Panc1 (cell line): ENCODE data around the gene OAS1. TPM values are rescaled to one million over a fixed set of nuclear protein-coding genes. Genes with fewer than 3 reads are reported as not detected.

Source experiments
- ATAC-seq: fragments of 200-7000 bp; cut with Tn5 transposase; 2 replicates; pipeline ENCODE4 v1.9.1; 2020; ENCODE audit warnings: mild to moderate bottlenecking, moderate library complexity
- BruUV-seq: library from RNA; stranded (reverse); fragments of 400-500 nt; replicated peaks from 2 replicates; lab custom pipeline; 2021; lab: Mats Ljungman, UMichigan
- CTCF ChIA-PET: fragments of 300-600 bp; sonication (Branson Sonifier 250); formaldehyde crosslinking; loops from one replicate; lab custom pipeline; 2022; ENCODE audit warnings: antibody characterized with exemption; lab: Charles Lee
- POLR2A ChIA-PET: fragments of 300-600 bp; sonication (Branson Sonifier 250); formaldehyde crosslinking; loops from one replicate; lab custom pipeline; 2022; ENCODE audit warnings: antibody characterized with exemption; lab: Charles Lee
- DNase-seq: peaks from one replicate; pipeline ENCODE4 v3.0.0-alpha.2; 2010; ENCODE audit warnings: low read depth, low spot score
- H3K27ac ChIP-seq: 2 replicates; pipeline ENCODE4 v1.5.1; 2011; ENCODE audit warnings: mild to moderate bottlenecking, low read length, inconsistent platforms
- H3K27me3 ChIP-seq: fragments of 200-500 bp; sonication (Bioruptor generic); 2 replicates; pipeline ENCODE4 v1.6.0; 2014; ENCODE audit warnings: low read length, inconsistent platforms; ENCODE audit not compliant: control insufficient read depth, insufficient read depth
- H3K36me3 ChIP-seq: fragments of 200-500 bp; sonication (Bioruptor generic); 2 replicates; pipeline ENCODE4 v1.5.1; 2014; ENCODE audit warnings: inconsistent platforms, mild to moderate bottlenecking, low read length, moderate library complexity; ENCODE audit not compliant: control insufficient read depth, insufficient read depth
- H3K4me1 ChIP-seq: 2 replicates; pipeline ENCODE4 v1.5.1; 2011; ENCODE audit warnings: inconsistent platforms, mild to moderate bottlenecking, low read length, moderate library complexity; ENCODE audit not compliant: control insufficient read depth, insufficient read depth
- H3K4me3 ChIP-seq, 2 experiments: 2 replicates each; pipeline ENCODE4 v1.5.1; 2011 to 2012; ENCODE audit warnings: low read depth in 2 of 2, low read length in 2 of 2, mild to moderate bottlenecking in 2 of 2, inconsistent platforms in 1 of 2, moderate library complexity in 1 of 2
- H3K9me3 ChIP-seq: fragments of 200-500 bp; sonication (Bioruptor generic); 2 replicates; pipeline ENCODE4 v1.5.1; 2014; ENCODE audit warnings: low read depth, mild to moderate bottlenecking, inconsistent platforms, low read length, moderate library complexity; ENCODE audit not compliant: control insufficient read depth, insufficient read depth
- POLR2AphosphoS5 ChIP-seq: IDR thresholded peaks from 2 replicates; pipeline ENCODE4 v1.6.1; 2012; ENCODE audit warnings: mild to moderate bottlenecking, low read depth, low read length, moderate library complexity
- SIN3A ChIP-seq: IDR thresholded peaks from 2 replicates; pipeline ENCODE4 v1.6.1; 2012; ENCODE audit warnings: low read depth, mild to moderate bottlenecking, low read length, moderate library complexity, borderline replicate concordance; ENCODE audit not compliant: insufficient read depth
- TCF7L2 ChIP-seq: IDR thresholded peaks from 2 replicates; pipeline ENCODE4 v1.6.1; 2011; ENCODE audit warnings: mild to moderate bottlenecking, low read depth, low read length, inconsistent platforms
- in situ Hi-C: cut with HindIII; loops from 2 replicates; pipeline ENCODE4 v1.10.0; 2016; ENCODE audit warnings: low sequenced_read_pairs, low pct_unique_long_range_greater_than_20kb
- intact Hi-C: fragments of 100-400 bp; cut with micrococcal nuclease; formaldehyde crosslinking; loops from one replicate; pipeline ENCODE4 v1.10.0; 2022; ENCODE audit not compliant: unreplicated experiment
- total RNA-seq: library from RNA; stranded (reverse); gene quantifications from one replicate; pipeline ENCODE4 v1.2.1, GENCODE V29; 2021; ENCODE audit not compliant: unreplicated experiment
- TF ChIP-seq, protein P1 (sequence below): fragments of 450-650 bp; IDR thresholded peaks from 2 replicates; pipeline ENCODE4 v1.5.1; 2017; ENCODE audit warnings: mild to moderate bottlenecking
- TF ChIP-seq, protein P2 (sequence below), 2 experiments: IDR thresholded peaks; 2 replicates each; pipeline ENCODE4 v1.6.1; 2011 to 2012; ENCODE audit warnings: low read depth in 2 of 2, control low read depth in 1 of 2, low read length in 1 of 2, mild to moderate bottlenecking in 1 of 2, moderate library complexity in 1 of 2; ENCODE audit not compliant: insufficient read depth in 1 of 2

The OAS1 gene
- total RNA-seq, 1 experiment from 2014 or later: 4.5 TPM

DNA sequence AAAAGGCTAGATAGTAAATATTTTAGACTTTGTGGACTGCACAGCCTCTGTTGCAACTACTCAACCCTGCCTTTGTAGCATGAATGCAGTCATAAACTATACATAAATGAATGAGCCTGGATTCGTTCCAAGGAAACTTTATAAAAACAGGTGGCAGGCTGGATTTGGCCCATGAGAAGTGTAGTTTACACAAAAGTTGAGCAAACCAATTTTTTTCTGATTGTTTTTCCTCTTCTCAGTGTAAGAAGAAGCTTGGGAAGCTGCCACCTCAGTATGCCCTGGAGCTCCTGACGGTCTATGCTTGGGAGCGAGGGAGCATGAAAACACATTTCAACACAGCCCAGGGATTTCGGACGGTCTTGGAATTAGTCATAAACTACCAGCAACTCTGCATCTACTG lies 9.5 kb downstream of the OAS1 start:
- no peaks in the 10 kb centered on the region for H3K36me3 ChIP-seq
- intact Hi-C loops: no loop called here
- ChIA-PET POLR2A (no interaction called here), CTCF (no interaction called here)
- no TSS peak for BruUV-seq
- ATAC-seq (no peak), DNase-seq (no peak)
- in situ Hi-C loops: no loop called here
- H3K4me3 ChIP-seq: no peak overlapping the region
- peaks cover 13% of the 10 kb centered on the region; the same call in 1 of the 2 replicates for H3K9me3 ChIP-seq
- peaks cover 8% of the 10 kb centered on the region for H3K27me3 ChIP-seq
- TF ChIP-seq, protein P1, sequence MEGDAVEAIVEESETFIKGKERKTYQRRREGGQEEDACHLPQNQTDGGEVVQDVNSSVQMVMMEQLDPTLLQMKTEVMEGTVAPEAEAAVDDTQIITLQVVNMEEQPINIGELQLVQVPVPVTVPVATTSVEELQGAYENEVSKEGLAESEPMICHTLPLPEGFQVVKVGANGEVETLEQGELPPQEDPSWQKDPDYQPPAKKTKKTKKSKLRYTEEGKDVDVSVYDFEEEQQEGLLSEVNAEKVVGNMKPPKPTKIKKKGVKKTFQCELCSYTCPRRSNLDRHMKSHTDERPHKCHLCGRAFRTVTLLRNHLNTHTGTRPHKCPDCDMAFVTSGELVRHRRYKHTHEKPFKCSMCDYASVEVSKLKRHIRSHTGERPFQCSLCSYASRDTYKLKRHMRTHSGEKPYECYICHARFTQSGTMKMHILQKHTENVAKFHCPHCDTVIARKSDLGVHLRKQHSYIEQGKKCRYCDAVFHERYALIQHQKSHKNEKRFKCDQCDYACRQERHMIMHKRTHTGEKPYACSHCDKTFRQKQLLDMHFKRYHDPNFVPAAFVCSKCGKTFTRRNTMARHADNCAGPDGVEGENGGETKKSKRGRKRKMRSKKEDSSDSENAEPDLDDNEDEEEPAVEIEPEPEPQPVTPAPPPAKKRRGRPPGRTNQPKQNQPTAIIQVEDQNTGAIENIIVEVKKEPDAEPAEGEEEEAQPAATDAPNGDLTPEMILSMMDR: no peak
- no peak for TF ChIP-seq POLR2AphosphoS5
- TF ChIP-seq TCF7L2: no peak
- no peak overlapping the region for H3K27ac ChIP-seq
- no peaks in the 10 kb centered on the region; the same call in 1 of the 2 replicates for H3K4me1 ChIP-seq

DNA sequence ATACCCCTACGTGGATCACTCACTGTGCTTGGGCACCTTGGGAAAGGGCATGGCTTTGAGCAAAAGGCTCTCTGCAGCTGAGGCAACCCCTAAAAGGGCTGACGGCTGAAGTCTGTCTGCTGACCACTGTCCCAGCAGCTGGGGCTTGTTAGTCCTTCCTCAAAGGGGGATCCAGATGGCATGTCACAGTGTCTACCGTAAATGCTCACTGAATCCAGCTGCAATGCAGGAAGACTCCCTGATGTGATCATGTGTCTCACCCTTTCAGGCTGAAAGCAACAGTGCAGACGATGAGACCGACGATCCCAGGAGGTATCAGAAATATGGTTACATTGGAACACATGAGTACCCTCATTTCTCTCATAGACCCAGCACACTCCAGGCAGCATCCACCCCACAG lies 12.4 kb downstream of the OAS1 start:
- H3K4me3 ChIP-seq: no peak overlapping the region
- peaks cover 12% of the 10 kb centered on the region for H3K27me3 ChIP-seq
- no peaks in the 10 kb centered on the region; the same call in 1 of the 2 replicates for H3K4me1 ChIP-seq
- ChIA-PET CTCF (no interaction called here), POLR2A (interaction anchor here (0.5 kb wide), 1 partner anchor 13 kb away, joined by 4 read pairs; no protein-coding TSS in a partner anchor)
- no peaks in the 10 kb centered on the region for H3K36me3 ChIP-seq
- DNase-seq: no peak
- no peak overlapping the region for H3K27ac ChIP-seq
- H3K9me3 ChIP-seq: no peaks in the 10 kb centered on the region
- TF ChIP-seq, protein P1: no peak
- TF ChIP-seq SIN3A (no peak), TCF7L2 (no peak), POLR2AphosphoS5 (no peak)
- TF ChIP-seq, protein P2, sequence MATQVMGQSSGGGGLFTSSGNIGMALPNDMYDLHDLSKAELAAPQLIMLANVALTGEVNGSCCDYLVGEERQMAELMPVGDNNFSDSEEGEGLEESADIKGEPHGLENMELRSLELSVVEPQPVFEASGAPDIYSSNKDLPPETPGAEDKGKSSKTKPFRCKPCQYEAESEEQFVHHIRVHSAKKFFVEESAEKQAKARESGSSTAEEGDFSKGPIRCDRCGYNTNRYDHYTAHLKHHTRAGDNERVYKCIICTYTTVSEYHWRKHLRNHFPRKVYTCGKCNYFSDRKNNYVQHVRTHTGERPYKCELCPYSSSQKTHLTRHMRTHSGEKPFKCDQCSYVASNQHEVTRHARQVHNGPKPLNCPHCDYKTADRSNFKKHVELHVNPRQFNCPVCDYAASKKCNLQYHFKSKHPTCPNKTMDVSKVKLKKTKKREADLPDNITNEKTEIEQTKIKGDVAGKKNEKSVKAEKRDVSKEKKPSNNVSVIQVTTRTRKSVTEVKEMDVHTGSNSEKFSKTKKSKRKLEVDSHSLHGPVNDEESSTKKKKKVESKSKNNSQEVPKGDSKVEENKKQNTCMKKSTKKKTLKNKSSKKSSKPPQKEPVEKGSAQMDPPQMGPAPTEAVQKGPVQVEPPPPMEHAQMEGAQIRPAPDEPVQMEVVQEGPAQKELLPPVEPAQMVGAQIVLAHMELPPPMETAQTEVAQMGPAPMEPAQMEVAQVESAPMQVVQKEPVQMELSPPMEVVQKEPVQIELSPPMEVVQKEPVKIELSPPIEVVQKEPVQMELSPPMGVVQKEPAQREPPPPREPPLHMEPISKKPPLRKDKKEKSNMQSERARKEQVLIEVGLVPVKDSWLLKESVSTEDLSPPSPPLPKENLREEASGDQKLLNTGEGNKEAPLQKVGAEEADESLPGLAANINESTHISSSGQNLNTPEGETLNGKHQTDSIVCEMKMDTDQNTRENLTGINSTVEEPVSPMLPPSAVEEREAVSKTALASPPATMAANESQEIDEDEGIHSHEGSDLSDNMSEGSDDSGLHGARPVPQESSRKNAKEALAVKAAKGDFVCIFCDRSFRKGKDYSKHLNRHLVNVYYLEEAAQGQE (IDR thresholded peaks at IDR 0.05; ENCODE audit: insufficient read depth in 1 of 2, low read depth in 2 of 2, low read length in 1 of 2): no peak
- no TSS peak for BruUV-seq
- intact Hi-C loops (no loop called here), in situ Hi-C loops (no loop called here)
- ATAC-seq: no peak
